ENCODE results near the gene PTCD2. TPM values are rescaled to one million over a fixed set of nuclear protein-coding genes. Genes with fewer than 3 reads are reported as not detected.

The PTCD2 gene
- total and polyA plus RNA-seq, 2 donors (not counting 3 experiments of a cell fraction or from before 2014, with no cell fraction given): 4.3 to 6.7 TPM

- peak overlapping the region; percentile 32 for H3K4me2 ChIP-seq (ENCODE audit: insufficient read depth, low read length)
- peak overlapping the region; percentile 79 for H2AFZ ChIP-seq (ENCODE audit: low read depth, low read length)
- ChIA-PET CTCF (interaction anchor here (1.0 to 8.1 kb wide), 4 partner anchors 7 to 245 kb away, joined by 3 to 223 read pairs (median 6); partner anchors contain the start of genes MRPS27 and PTCD2), POLR2A (interaction anchor here (0.9 kb wide), 1 partner anchor 189 kb away, joined by 10 read pairs; no protein-coding TSS in a partner anchor)
- no peaks in the 10 kb centered on the region for H4K20me1 ChIP-seq (replicated peaks; ENCODE audit: control insufficient read depth, extremely low read depth, insufficient read depth, low read length)
- H3K4me1 ChIP-seq (ENCODE audit: control insufficient read depth, extremely low read depth, insufficient read depth, low read length): peaks cover 23% of the 10 kb centered on the region
- no peaks in the 10 kb centered on the region for H3K36me3 ChIP-seq (ENCODE audit: control insufficient read depth in 2 of 2, extremely low read depth in 1 of 2, insufficient read depth in 2 of 2, low read length in 2 of 2)
- TSS peak; percentile 94 for BruUV-seq (replicated peaks)
- H3K9me1 ChIP-seq (replicated peaks; ENCODE audit: control insufficient read depth, extremely low read depth, insufficient read depth, low read length): no peaks in the 10 kb centered on the region
- H3K9me3 ChIP-seq (replicated peaks; ENCODE audit: control insufficient read depth, insufficient read depth, low read length): no peaks in the 10 kb centered on the region
- peak overlapping the region; percentile 93 for H3K27ac ChIP-seq (ENCODE audit: insufficient read depth, low read depth, low read length)
- no peaks in the 10 kb centered on the region for H3K79me2 ChIP-seq (ENCODE audit: control insufficient read depth, insufficient read depth, low read length)
- DNase-seq (ENCODE audit: low read depth, low spot score) (peak; percentile 60), FAIRE-seq (peak; percentile 59)
- dilution Hi-C loops (cut with MboI; ENCODE audit: extremely low pct_ligation_motif_present, low sequenced_read_pairs) (no loop called here), intact Hi-C loops (cut with micrococcal nuclease) (no loop called here)
- TF ChIP-seq POLR2A (IDR thresholded peaks at IDR 0.05; ENCODE audit: low read depth, low read length) (no peak), FOS (IDR thresholded peaks at IDR 0.05; ENCODE audit: borderline replicate concordance, insufficient read depth, low read length) (peak; percentile 77), POLR2AphosphoS5 (IDR thresholded peaks at IDR 0.05; ENCODE audit: insufficient read depth, low read depth, low read length) (no peak), EZH2 (IDR thresholded peaks at IDR 0.05; ENCODE audit: borderline replicate concordance, low read depth, low read length, severe bottlenecking) (no peak), CTCF (IDR thresholded peaks at IDR 0.05; ENCODE audit: extremely low read depth in 1 of 2, insufficient read depth in 1 of 2, low read depth in 1 of 2, low read length in 2 of 2) (no peak), GATA2 (IDR thresholded peaks at IDR 0.05; ENCODE audit: insufficient read depth, insufficient read length, low read depth, low read length) (peak; percentile 44), MYC (IDR thresholded peaks at IDR 0.05; ENCODE audit: low read depth, low read length) (no peak), JUN (IDR thresholded peaks at IDR 0.05; ENCODE audit: borderline replicate concordance, insufficient read depth, insufficient read length, low read depth) (peak; percentile 52), MAX (IDR thresholded peaks at IDR 0.05; ENCODE audit: insufficient read depth, insufficient read length) (no peak)
- H3K9ac ChIP-seq (replicated peaks; ENCODE audit: extremely low read depth, insufficient read depth, low read length): peak overlapping the region; percentile 64
- no peaks in the 10 kb centered on the region for H3K27me3 ChIP-seq (ENCODE audit: control insufficient read depth in 2 of 2, insufficient read depth in 2 of 2, low read length in 2 of 2)
- H3K4me3 ChIP-seq (replicated peaks in 1 of 3; ENCODE audit: insufficient read depth in 1 of 3, low read depth in 1 of 3, low read length in 3 of 3): no peak overlapping the region
Measured at GRCh38 chr5:72363166-72363802, 43.1 kb downstream of the PTCD2 start.
